Brain microvascular endothelial cell (primary cell): ENCODE results near the gene BRD1.
"Not testable (repeated sequence)": the region's sequence is repeated elsewhere in the genome, so short reads cannot be mapped to it uniquely, and the experiment has no call there.

Experiments used
- DNase-seq: peaks from one replicate; pipeline ENCODE4 v3.0.0-alpha.2; 2020
- H3K27ac ChIP-seq: fragments of 250-450 bp; sonication (Bioruptor Pico); 2 replicates; pipeline ENCODE4 v1.5.1; 2020; ENCODE audit warnings: mild to moderate bottlenecking, moderate library complexity
- H3K27me3 ChIP-seq: fragments of 250-450 bp; sonication (Bioruptor Pico); replicated peaks from 2 replicates; pipeline ENCODE4 v1.5.1; 2020; ENCODE audit warnings: mild to moderate bottlenecking
- H3K36me3 ChIP-seq: fragments of 250-450 bp; sonication (Bioruptor Pico); replicated peaks from 2 replicates; pipeline ENCODE4 v1.5.1; 2020; ENCODE audit warnings: mild to moderate bottlenecking
- H3K4me3 ChIP-seq: 2 replicates; pipeline ENCODE4 v1.5.1; 2011; ENCODE audit warnings: low read depth, mild to moderate bottlenecking, control low read depth, low read length, moderate library complexity
- CTCF ChIP-seq: IDR thresholded peaks from 2 replicates; pipeline ENCODE4 v1.5.1; 2011; ENCODE audit warnings: low read depth, mild to moderate bottlenecking, moderate library complexity, low read length, control low read depth, inconsistent platforms; ENCODE audit errors: missing control alignments
- in situ Hi-C: cut with HindIII; loops from 2 replicates; pipeline ENCODE4 v1.10.0; 2017; ENCODE audit warnings: low sequenced_read_pairs, low pct_ligation_motif_present

BRD1 gene

GRCh38 chr22:49856343-49856742 is 28.7 kb upstream of the BRD1 start:
- Histone ChIP-seq H3K4me3 (no peak overlapping the region), H3K36me3 (no peaks in the 10 kb centered on the region), H3K27me3 (no peaks in the 10 kb centered on the region), H3K27ac (no peak overlapping the region)
- no peak for TF ChIP-seq CTCF
- no peak for DNase-seq
- in situ Hi-C loops = no loop called here

GRCh38 chr22:49855251-49855911 is 27.7 kb upstream of the BRD1 start:
- H3K36me3 ChIP-seq = no peaks in the 10 kb centered on the region
- peak overlapping the region; percentile 83 for H3K4me3 ChIP-seq
- in situ Hi-C loops = no loop called here
- TF ChIP-seq CTCF = no peak
- no peak for DNase-seq
- no peak overlapping the region for H3K27ac ChIP-seq
- peaks cover 2% of the 10 kb centered on the region for H3K27me3 ChIP-seq

- H3K27me3 ChIP-seq = peaks cover 14% of the 10 kb centered on the region
- in situ Hi-C loops = no loop called here
- TF ChIP-seq CTCF = no peak
- H3K36me3 ChIP-seq = no peaks in the 10 kb centered on the region
- peak; percentile 8 for DNase-seq
- peak overlapping the region; percentile 83 for H3K4me3 ChIP-seq
- peak overlapping the region; percentile 36 for H3K27ac ChIP-seq
These were observed 26.5 kb upstream of the BRD1 start for GRCh38 chr22:49853981-49854831.

- TF ChIP-seq CTCF = no peak
- no peaks in the 10 kb centered on the region for H3K36me3 ChIP-seq
- peaks cover 22% of the 10 kb centered on the region for H3K27me3 ChIP-seq
- H3K4me3 ChIP-seq = peak within 1 kb of the TSS; percentile 83
- in situ Hi-C loops = no loop called here
- peak; percentile 84 for DNase-seq
- H3K27ac ChIP-seq = peak within 1 kb of the TSS; percentile 42
These were observed 25.5 kb upstream of the BRD1 start, which contains the start of gene ZBED4 for GRCh38 chr22:49852898-49853894. ZBED4 (plus strand) TSS chr22:49853844; CDS start chr22:49883663, 29,819 bp downstream.

GRCh38 chr22:49852568-49852897 is 24.9 kb upstream of the BRD1 start:
- in situ Hi-C loops, H3K36me3 ChIP-seq, DNase-seq, H3K27ac ChIP-seq: not testable (repeated sequence)
- Histone ChIP-seq H3K27me3 (peaks cover 29% of the 10 kb centered on the region), H3K4me3 (peak overlapping the region; percentile 77)
